GM18520 (cell line): ENCODE measurements around the gene IKZF4.

ENCODE experiments used
- ATAC-seq: cut with Tn5 transposase; IDR thresholded peaks from one replicate; pipeline ENCODE4 v1.9.1; 2021; ENCODE audit not compliant: unreplicated experiment

The IKZF4 gene

GRCh38 chr12:56081393-56082347 is 60.8 kb downstream of the IKZF4 start:
- no peak for ATAC-seq

GRCh38 chr12:56082382-56082781 is 61.5 kb downstream of the IKZF4 start:
- no peak for ATAC-seq

GRCh38 chr12:56082967-56083366 is 62.1 kb downstream of the IKZF4 start:
- ATAC-seq, result no peak

GRCh38 chr12:56084958-56085543 is 64.2 kb downstream of the IKZF4 start:
- ATAC-seq, result no peak

- ATAC-seq, result no peak
Observed at GRCh38 chr12:56086096-56086495, 65.3 kb downstream of the IKZF4 start.

- ATAC-seq, result no peak
Observed at GRCh38 chr12:56086608-56087007, 65.8 kb downstream of the IKZF4 start.

- ATAC-seq, result no peak
Observed at GRCh38 chr12:56087220-56087619, 66.4 kb downstream of the IKZF4 start.
